SK-N-SH (cell line): Measurements from ENCODE around the gene RASGRF2. TPM values are rescaled to one million over a fixed set of nuclear protein-coding genes. Genes with fewer than 3 reads are reported as not detected.

ENCODE experiments used
- CTCF ChIA-PET: fragments of 300-600, 350-600 bp; formaldehyde crosslinking; extraction: SDS; loops from one replicate; lab custom pipeline; 2021; lab: Yijun Ruan, JAX
- POLR2A ChIA-PET: fragments of 350-600 bp; sonication (Branson Sonifier 250); formaldehyde crosslinking; extraction: SDS; loops from one replicate; lab custom pipeline; 2020; ENCODE audit warnings: antibody characterized with exemption, inconsistent platforms; lab: Yijun Ruan, JAX
- DNase-seq: peaks from one replicate; pipeline ENCODE4 v3.0.0; 2012
- H2AFZ ChIP-seq: fragments of 200-600 bp; sonication (generic); 2 replicates; pipeline ENCODE4 v1.8.1; 2016; ENCODE audit warnings: antibody characterized with exemption, mild to moderate bottlenecking, low read depth
- H3F3A ChIP-seq: fragments of 200-600 bp; sonication (generic); replicated peaks from 2 replicates; pipeline ENCODE3; 2016; ENCODE audit warnings: antibody characterized with exemption, mild to moderate bottlenecking; ENCODE audit not compliant: insufficient read depth
- H3K27ac ChIP-seq, 2 experiments: fragments of 200-500 bp in 1 of 2; fragments of 200-600 bp in 1 of 2; sonication (Bioruptor generic) in 1 of 2; sonication (generic), shearing (Covaris generic) in 1 of 2; 2 replicates each; pipeline versions ENCODE4 v1.5.1 to v1.6.1; 2014 to 2016; ENCODE audit warnings: low read depth in 2 of 2, inconsistent platforms in 1 of 2, low read length in 1 of 2, mild to moderate bottlenecking in 1 of 2, mixed read lengths in 1 of 2
- H3K27me3 ChIP-seq: fragments of 200-600 bp; sonication (generic), shearing (Covaris generic); 2 replicates; pipeline ENCODE4 v1.6.1; 2016; ENCODE audit warnings: mixed run types; ENCODE audit not compliant: insufficient read depth
- H3K36me3 ChIP-seq, 2 experiments: fragments of 200-500 bp in 1 of 2; fragments of 200-600 bp in 1 of 2; sonication (Bioruptor generic) in 1 of 2; sonication (generic) in 1 of 2; replicated peaks in 1 of 2; 2 replicates each; pipeline versions ENCODE3 to v1.5.1; 2014 to 2016; ENCODE audit warnings: low read length in 1 of 2, mild to moderate bottlenecking in 1 of 2; ENCODE audit not compliant: insufficient read depth in 2 of 2, control insufficient read depth in 1 of 2
- H3K4me1 ChIP-seq, 2 experiments: fragments of 200-500 bp in 1 of 2; fragments of 200-600 bp in 1 of 2; sonication (Bioruptor generic) in 1 of 2; sonication (generic), shearing (Covaris generic) in 1 of 2; 2 replicates each; pipeline versions ENCODE4 v1.5.1 to v1.6.1; 2014 to 2016; ENCODE audit warnings: low read depth in 1 of 2, low read length in 1 of 2, mixed run types in 1 of 2; ENCODE audit not compliant: insufficient read depth in 2 of 2, control insufficient read depth in 1 of 2
- H3K4me2 ChIP-seq: fragments of 200-600 bp; sonication (generic), shearing (Covaris generic); 2 replicates; pipeline ENCODE4 v1.6.1; 2017; ENCODE audit warnings: mixed run types
- H3K4me3 ChIP-seq, 2 experiments: fragments of 200-500 bp in 1 of 2; fragments of 200-600 bp in 1 of 2; sonication (Bioruptor generic) in 1 of 2; sonication (generic), shearing (Covaris generic) in 1 of 2; 2 replicates each; pipeline versions ENCODE4 v1.5.1 to v1.8.1; 2014 to 2016; ENCODE audit warnings: low read depth in 2 of 2, inconsistent platforms in 1 of 2, low read length in 1 of 2, mild to moderate bottlenecking in 1 of 2, mixed read lengths in 1 of 2, moderate library complexity in 1 of 2
- H3K79me2 ChIP-seq: fragments of 200-600 bp; sonication (generic); 2 replicates; pipeline ENCODE4 v1.8.1; 2017; ENCODE audit warnings: mild to moderate bottlenecking; ENCODE audit not compliant: insufficient read depth
- H3K9ac ChIP-seq: fragments of 200-600 bp; sonication (generic); 2 replicates; pipeline ENCODE4 v1.6.1; 2017; ENCODE audit warnings: mixed run types
- H3K9me2 ChIP-seq: fragments of 200-600 bp; sonication (generic); 2 replicates; pipeline ENCODE4 v1.6.1; 2017; ENCODE audit warnings: mixed run types
- H3K9me3 ChIP-seq: fragments of 200-600 bp; sonication (generic); 2 replicates; pipeline ENCODE4 v1.6.1; 2017; ENCODE audit warnings: mixed run types, mild to moderate bottlenecking, moderate library complexity
- H4K20me1 ChIP-seq: fragments of 200-600 bp; sonication (generic); 2 replicates; pipeline ENCODE4 v1.6.1; 2017; ENCODE audit warnings: mild to moderate bottlenecking, mixed run types; ENCODE audit not compliant: insufficient read depth
- CHD2 ChIP-seq: fragments of 150-350 bp; IDR thresholded peaks from 2 replicates; pipeline ENCODE4 v1.6.1; 2018; ENCODE audit warnings: low read length; ENCODE audit not compliant: partially characterized antibody
- EP300 ChIP-seq, 2 experiments: IDR thresholded peaks; 2 replicates each; pipeline versions ENCODE4 v1.4.0 to v1.6.1; 2012; ENCODE audit warnings: borderline replicate concordance in 1 of 2, low read depth in 1 of 2, low read length in 1 of 2
- EZH2phosphoT487 ChIP-seq: fragments of 200-600 bp; sonication (generic); IDR thresholded peaks from 2 replicates; pipeline ENCODE4 v1.6.1; 2017; ENCODE audit warnings: low read depth, mixed run types, mild to moderate bottlenecking, antibody characterized with exemption, moderate library complexity, borderline replicate concordance
- FOSL2 ChIP-seq: IDR thresholded peaks from 2 replicates; pipeline ENCODE4 v1.4.0; 2012; ENCODE audit warnings: low read depth, mild to moderate bottlenecking, moderate library complexity, borderline replicate concordance
- GABPA ChIP-seq: IDR thresholded peaks from 2 replicates; pipeline ENCODE4 v1.4.0; 2012; ENCODE audit warnings: low read depth, mild to moderate bottlenecking
- NFIC ChIP-seq: IDR thresholded peaks from 2 replicates; pipeline ENCODE4 v1.4.0; 2012; ENCODE audit warnings: borderline replicate concordance
- POLR2AphosphoS5 ChIP-seq: IDR thresholded peaks from 2 replicates; pipeline ENCODE4 v1.6.1; 2012; ENCODE audit warnings: low read depth, low read length
- RAD21 ChIP-seq: IDR thresholded peaks from 2 replicates; pipeline ENCODE4 v1.6.1; 2012; ENCODE audit warnings: mild to moderate bottlenecking, low read length
- RCOR1 ChIP-seq: fragments of 150-350 bp; IDR thresholded peaks from 2 replicates; pipeline ENCODE4 v1.6.1; 2017; ENCODE audit warnings: antibody characterized with exemption, low read length
- RFX5 ChIP-seq: IDR thresholded peaks from 2 replicates; pipeline ENCODE4 v1.6.1; 2012; ENCODE audit warnings: mild to moderate bottlenecking, improper control_type of control experiment, low read length
- RXRA ChIP-seq: IDR thresholded peaks from 2 replicates; pipeline ENCODE4 v1.4.0; 2012; ENCODE audit warnings: low read depth, mild to moderate bottlenecking, borderline replicate concordance
- TAF1 ChIP-seq: IDR thresholded peaks from 2 replicates; pipeline ENCODE4 v1.6.1; 2012; ENCODE audit warnings: low read depth, mild to moderate bottlenecking, low read length, moderate library complexity, borderline replicate concordance
- TCF12 ChIP-seq: IDR thresholded peaks from 2 replicates; pipeline ENCODE4 v1.4.0; 2012
- WGBS: methylation state at CpG from one replicate; pipeline ENCODE4 v1.1.6; 2017; ENCODE audit warnings: low lambda C conversion rate; 5-methylcytosine and 5-hydroxymethylcytosine counted together
- polyA plus RNA-seq, 3 experiments: library from polyadenylated mRNA; depleted of rRNA; stranded (reverse); fragments of >200 nt; gene quantifications; 2 replicates each; pipeline ENCODE4 v1.2.3, GENCODE V29; 2012

Gene RASGRF2
- polyA plus RNA-seq, 1 of the 3 experiments (the other 2 are of a cell fraction): under 0.01 TPM

DNA sequence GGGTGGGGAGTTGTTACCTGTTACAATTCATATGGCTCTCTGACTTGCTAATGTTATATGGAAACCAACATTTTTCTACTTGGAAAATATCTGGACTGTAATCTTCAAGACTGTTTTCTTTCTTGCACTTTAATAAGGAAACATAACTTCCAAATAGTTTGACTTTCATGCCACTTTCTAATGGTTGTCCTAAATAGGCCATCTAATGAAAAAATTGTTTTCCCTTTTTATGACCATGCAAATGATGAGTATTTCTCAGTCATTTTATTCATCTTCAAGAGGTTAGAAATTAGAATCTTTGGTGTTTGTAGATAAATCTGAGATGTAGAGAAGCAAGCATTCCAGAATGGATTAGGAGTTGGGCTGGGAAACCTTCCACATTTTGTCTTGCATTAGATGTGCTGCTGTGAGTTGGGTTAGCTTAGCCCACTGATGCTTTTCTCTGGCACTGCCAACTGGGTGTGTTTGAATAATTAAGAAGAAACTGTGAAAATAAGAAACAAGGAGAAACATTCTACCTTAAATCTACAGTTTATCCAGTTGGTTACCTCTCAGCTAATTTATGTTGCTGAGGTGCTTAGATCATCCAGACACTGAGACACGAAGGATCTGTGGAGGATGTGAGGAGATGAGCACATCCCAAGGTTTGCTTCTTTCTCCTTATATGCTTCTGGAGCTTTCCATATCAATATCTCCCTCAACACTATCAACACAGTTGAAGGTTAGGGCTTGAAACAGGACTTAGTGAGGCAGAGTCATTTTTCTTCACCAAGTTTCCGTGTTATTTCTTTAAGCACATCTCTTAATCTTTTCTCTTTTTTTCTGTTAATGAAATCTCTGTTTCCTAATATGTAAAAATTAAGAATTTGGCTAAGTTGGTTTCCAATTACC lies 2.7 kb downstream of the RASGRF2 start:
- 67% methylated on average over 2 of the region's 2 CpGs for WGBS
- H3K9me2 ChIP-seq: no peaks in the 10 kb centered on the region
- H3K9ac ChIP-seq: no peak overlapping the region
- H2AFZ ChIP-seq: no peak overlapping the region
- H3K79me2 ChIP-seq: no peaks in the 10 kb centered on the region
- H3K36me3 ChIP-seq: no peaks in the 10 kb centered on the region
- H3K4me1 ChIP-seq: peaks cover 0 to 14% of the 10 kb centered on the region in 2 experiments; a peak in 3 of 4 replicates
- H3F3A ChIP-seq: peaks cover 19% of the 10 kb centered on the region
- no peak overlapping the region for H3K4me3 ChIP-seq
- H3K27me3 ChIP-seq: peaks cover 18% of the 10 kb centered on the region; the same call in 1 of the 2 replicates
- H3K27ac ChIP-seq: no peak overlapping the region
- no peaks in the 10 kb centered on the region for H3K9me3 ChIP-seq
- CTCF ChIA-PET: interaction anchor here (0.6 to 1.2 kb wide), 3 partner anchors 8 to 23 kb away, joined by 3 to 4 read pairs (median 3); no protein-coding TSS in a partner anchor
- H4K20me1 ChIP-seq: no peaks in the 10 kb centered on the region
- DNase-seq: no peak
- no peak overlapping the region for H3K4me2 ChIP-seq
- TF ChIP-seq CHD2: no peak
- no peak for TF ChIP-seq TCF12
- TF ChIP-seq RXRA: no peak
- no peak for TF ChIP-seq EZH2phosphoT487
- TF ChIP-seq RCOR1: no peak
- TF ChIP-seq GABPA: no peak
- TF ChIP-seq TAF1: no peak
- POLR2A ChIA-PET: no interaction called here

DNA sequence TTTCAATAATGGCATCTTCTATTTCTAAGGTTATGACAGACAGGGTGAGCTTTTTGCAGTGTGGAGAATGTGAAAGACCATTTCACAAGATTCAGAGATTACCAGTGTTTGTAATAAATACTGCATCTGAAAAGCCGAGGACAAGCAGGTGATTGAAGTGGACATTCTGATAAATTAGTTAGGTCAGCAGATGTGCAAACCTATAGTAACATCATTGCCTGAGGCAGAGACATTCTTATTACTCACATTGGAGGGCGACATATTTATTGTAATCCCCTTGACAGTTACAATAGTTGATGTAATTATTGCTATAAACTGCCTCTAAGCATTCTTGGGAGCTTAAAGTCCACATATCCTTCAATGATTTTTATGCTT lies 3.3 kb downstream of the RASGRF2 start:
- DNase-seq: no peak
- POLR2A ChIA-PET: no interaction called here
- H3K4me3 ChIP-seq: no peak overlapping the region

More for the DNA sequence above, 3.3 kb downstream of the RASGRF2 start:
- Histone ChIP-seq H3K27ac (no peak overlapping the region), H3K4me1 (peaks cover 0 to 18% of the 10 kb centered on the region in 2 experiments; a peak in 3 of 4 replicates), H3K9me2 (no peaks in the 10 kb centered on the region), H3K27me3 (peaks cover 18% of the 10 kb centered on the region; the same call in 1 of the 2 replicates), H3K79me2 (no peaks in the 10 kb centered on the region), H3F3A (peaks cover 23% of the 10 kb centered on the region), H3K36me3 (no peaks in the 10 kb centered on the region), H3K9ac (no peak overlapping the region), H3K4me2 (no peak overlapping the region), H4K20me1 (no peaks in the 10 kb centered on the region), H2AFZ (no peak overlapping the region), H3K9me3 (no peaks in the 10 kb centered on the region)
- 70% methylated on average over 2 of the region's 2 CpGs for WGBS
- no peak for TF ChIP-seq POLR2AphosphoS5
- TF ChIP-seq NFIC: no peak
- TF ChIP-seq RCOR1: no peak
- no peak for TF ChIP-seq TAF1
- no peak for TF ChIP-seq EP300 (IDR thresholded peaks at IDR 0.05; ENCODE audit: borderline replicate concordance in 1 of 2, low read depth in 1 of 2, low read length in 1 of 2)
- TF ChIP-seq FOSL2: no peak
- no peak for TF ChIP-seq EZH2phosphoT487
- TF ChIP-seq RAD21: no peak
- TF ChIP-seq RFX5: no peak
- CTCF ChIA-PET: interaction anchor here (0.6 to 1.2 kb wide), 3 partner anchors 9 to 23 kb away, joined by 3 to 4 read pairs (median 3); no protein-coding TSS in a partner anchor
